HFFc6 (cell line): ENCODE data around the gene SDCBP2. TPM values are rescaled to one million over a fixed set of nuclear protein-coding genes. Genes with fewer than 3 reads are reported as not detected.

Source experiments
- DNase-seq: peaks from one replicate; pipeline ENCODE4 v3.0.0-alpha.2; 2018
- H3K27ac Mint-ChIP-seq: 2 replicates; pipeline ENCODE4 v1.8.0; 2020; ENCODE audit warnings: mild to moderate bottlenecking, mixed read lengths
- H3K27me3 Mint-ChIP-seq: 2 replicates; pipeline ENCODE4 v1.8.0; 2021; ENCODE audit warnings: mild to moderate bottlenecking, moderate library complexity, mixed read lengths; ENCODE audit not compliant: insufficient read depth
- H3K36me3 Mint-ChIP-seq: 2 replicates; pipeline ENCODE4 v1.8.0; 2021; ENCODE audit warnings: low read depth, mixed read lengths
- H3K4me1 Mint-ChIP-seq: 2 replicates; pipeline ENCODE4 v1.8.0; 2020; ENCODE audit warnings: low read depth, mixed read lengths
- H3K4me3 Mint-ChIP-seq: 2 replicates; pipeline ENCODE4 v1.8.0; 2020; ENCODE audit warnings: mild to moderate bottlenecking, moderate library complexity, mixed read lengths
- H3K9me3 Mint-ChIP-seq: 2 replicates; pipeline ENCODE4 v1.8.0; 2020; ENCODE audit warnings: mild to moderate bottlenecking, mixed read lengths
- total RNA-seq, 6 experiments: library from RNA; stranded (reverse); fragmentation: NEBNext Ultra II Directional; extraction: Animal tissue kit (Norgen Biotek cat#: 25700); gene quantifications; 2 replicates in 1 of 6; 3 replicates in 5 of 6; pipeline ENCODE4 v1.2.3, GENCODE V29; 2021
- TF ChIP-seq, protein P1 (sequence below): fragments of 200-600 bp; sonication (generic); IDR thresholded peaks from 2 replicates; pipeline ENCODE4 v1.5.0; 2021; ENCODE audit warnings: antibody characterized with exemption, mild to moderate bottlenecking

Gene SDCBP2
- total RNA-seq, 6 experiments from 2014 or later: 0.51 to 1.5 (median 0.76) TPM

- H3K27me3 Mint-ChIP-seq: peaks cover 1% of the 10 kb centered on the region
- TF ChIP-seq, protein P1, sequence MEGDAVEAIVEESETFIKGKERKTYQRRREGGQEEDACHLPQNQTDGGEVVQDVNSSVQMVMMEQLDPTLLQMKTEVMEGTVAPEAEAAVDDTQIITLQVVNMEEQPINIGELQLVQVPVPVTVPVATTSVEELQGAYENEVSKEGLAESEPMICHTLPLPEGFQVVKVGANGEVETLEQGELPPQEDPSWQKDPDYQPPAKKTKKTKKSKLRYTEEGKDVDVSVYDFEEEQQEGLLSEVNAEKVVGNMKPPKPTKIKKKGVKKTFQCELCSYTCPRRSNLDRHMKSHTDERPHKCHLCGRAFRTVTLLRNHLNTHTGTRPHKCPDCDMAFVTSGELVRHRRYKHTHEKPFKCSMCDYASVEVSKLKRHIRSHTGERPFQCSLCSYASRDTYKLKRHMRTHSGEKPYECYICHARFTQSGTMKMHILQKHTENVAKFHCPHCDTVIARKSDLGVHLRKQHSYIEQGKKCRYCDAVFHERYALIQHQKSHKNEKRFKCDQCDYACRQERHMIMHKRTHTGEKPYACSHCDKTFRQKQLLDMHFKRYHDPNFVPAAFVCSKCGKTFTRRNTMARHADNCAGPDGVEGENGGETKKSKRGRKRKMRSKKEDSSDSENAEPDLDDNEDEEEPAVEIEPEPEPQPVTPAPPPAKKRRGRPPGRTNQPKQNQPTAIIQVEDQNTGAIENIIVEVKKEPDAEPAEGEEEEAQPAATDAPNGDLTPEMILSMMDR: 0 out of 2 replicates have a peak, but pooled peaks have one; percentile 9
- peaks cover 6% of the 10 kb centered on the region for H3K4me1 Mint-ChIP-seq
- H3K4me3 Mint-ChIP-seq: no peak overlapping the region
- 0 out of 2 replicates have a peak, but pooled peaks cover 3% of the 10 kb centered on the region for H3K36me3 Mint-ChIP-seq
- H3K9me3 Mint-ChIP-seq: no peaks in the 10 kb centered on the region
- no peak overlapping the region for H3K27ac Mint-ChIP-seq
- DNase-seq: no peak
Measured at GRCh38 chr20:1309439-1309847, 19.5 kb downstream of the SDCBP2 start.

GRCh38 chr20:1308702-1309095, 20.2 kb downstream of the SDCBP2 start:
- Mint-ChIP-seq H3K36me3 (0 out of 2 replicates have a peak, but pooled peaks cover 10% of the 10 kb centered on the region), H3K9me3 (no peaks in the 10 kb centered on the region), H3K4me1 (peaks cover 2% of the 10 kb centered on the region), H3K4me3 (no peak overlapping the region), H3K27me3 (peaks cover 1% of the 10 kb centered on the region), H3K27ac (no peak overlapping the region)
- TF ChIP-seq, protein P1: no peak
- no peak for DNase-seq

- Mint-ChIP-seq H3K4me3 (no peak overlapping the region), H3K27ac (no peak overlapping the region), H3K27me3 (peaks cover 1% of the 10 kb centered on the region), H3K36me3 (0 out of 2 replicates have a peak, but pooled peaks cover 10% of the 10 kb centered on the region), H3K9me3 (no peaks in the 10 kb centered on the region), H3K4me1 (no peaks in the 10 kb centered on the region)
- DNase-seq: no peak
- TF ChIP-seq, protein P1: no peak
Measured at GRCh38 chr20:1308067-1308701, 20.8 kb downstream of the SDCBP2 start.

DNA sequence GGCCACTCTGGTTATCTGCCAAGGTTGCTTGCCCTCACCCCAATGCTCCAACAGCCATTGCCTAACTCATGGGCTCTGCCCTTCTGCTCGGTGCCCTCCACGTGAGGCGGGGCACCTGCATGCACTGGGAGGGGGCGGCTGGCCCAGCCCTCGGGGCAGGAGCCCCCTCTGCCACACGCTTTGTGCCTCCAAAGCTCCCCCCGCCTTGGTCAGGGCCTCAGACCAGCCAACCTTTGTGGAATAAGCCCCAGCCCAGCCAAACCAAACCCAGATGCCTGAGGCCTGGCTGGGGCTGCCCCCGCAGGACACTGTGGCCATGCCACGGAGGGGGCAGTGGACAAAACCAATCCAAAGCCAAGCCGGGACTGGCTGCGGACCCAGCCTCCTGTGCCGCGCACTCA, 21.4 kb downstream of the SDCBP2 start:
- Mint-ChIP-seq H3K4me3 (no peak overlapping the region), H3K9me3 (no peaks in the 10 kb centered on the region), H3K27ac (no peak overlapping the region), H3K27me3 (peaks cover 1% of the 10 kb centered on the region), H3K4me1 (no peaks in the 10 kb centered on the region), H3K36me3 (0 out of 2 replicates have a peak, but pooled peaks cover 10% of the 10 kb centered on the region)
- TF ChIP-seq, protein P1: no peak
- DNase-seq: no peak

- DNase-seq: no peak
- H3K4me3 Mint-ChIP-seq: no peak overlapping the region
- peaks cover 1% of the 10 kb centered on the region for H3K27me3 Mint-ChIP-seq
Measured at GRCh38 chr20:1307171-1307570, 21.8 kb downstream of the SDCBP2 start.

More at GRCh38 chr20:1307171-1307570, 21.8 kb downstream of the SDCBP2 start:
- Mint-ChIP-seq H3K27ac (no peak overlapping the region), H3K9me3 (no peaks in the 10 kb centered on the region), H3K4me1 (no peaks in the 10 kb centered on the region), H3K36me3 (0 out of 2 replicates have a peak, but pooled peaks cover 10% of the 10 kb centered on the region)
- TF ChIP-seq, protein P1: no peak
